GM23338 (cell line): ENCODE results near the gene TPX2.

Experiments
- CTCF ChIP-seq, 2 experiments: fragments of 200-600 bp in 1 of 2; sonication (generic) in 1 of 2; conservative IDR thresholded peaks; 2 replicates each; pipeline versions ENCODE4 v1.5.1 to v1.6.1; 2016 to 2017; ENCODE audit warnings: antibody characterized with exemption in 2 of 2, low read depth in 2 of 2, mild to moderate bottlenecking in 2 of 2, moderate library complexity in 1 of 2
- EZH2 ChIP-seq: fragments of 200-600 bp; sonication (generic); IDR thresholded peaks from one replicate; pipeline ENCODE4 v1.8.0; 2017; ENCODE audit warnings: antibody characterized with exemption, mild to moderate bottlenecking, low read depth; ENCODE audit not compliant: unreplicated experiment
- POLR2AphosphoS5 ChIP-seq: IDR thresholded peaks from 2 replicates; pipeline ENCODE4 v1.6.1; 2016; ENCODE audit warnings: antibody characterized with exemption, low read depth
- STAT1 ChIP-seq: IDR thresholded peaks from one replicate; pipeline ENCODE4 v1.6.1; 2016; ENCODE audit warnings: antibody characterized with exemption; ENCODE audit not compliant: unreplicated experiment

- TF ChIP-seq POLR2AphosphoS5 (no peak), CTCF (conservative IDR thresholded peaks at IDR 0.05; ENCODE audit: low read depth in 2 of 2) (no peak), EZH2 (no peak), STAT1 (no peak)
Measured at GRCh38 chr20:31764641-31765305, 25.7 kb downstream of the TPX2 start.
